Measurements from ENCODE around the gene XYLB.

DNA sequence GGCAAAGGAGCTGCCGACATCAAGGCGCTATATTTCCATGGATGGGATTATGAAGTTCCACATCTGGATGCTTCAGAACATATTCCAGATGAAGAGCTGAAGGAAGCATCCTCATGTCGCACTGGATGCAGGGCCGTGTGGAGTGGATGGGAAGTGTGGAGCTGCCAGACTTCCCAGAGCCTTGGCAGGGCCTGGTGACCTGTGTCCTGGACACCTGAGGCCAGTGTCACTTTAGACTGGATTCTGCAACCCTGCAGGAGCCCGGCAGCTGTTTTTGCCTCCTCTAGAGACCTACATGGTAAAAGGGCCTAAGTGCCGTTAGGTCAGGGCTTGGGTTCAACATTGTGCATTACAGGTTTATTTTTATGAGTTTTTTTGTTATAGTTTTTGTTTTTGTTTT lies 11.3 kb upstream of the XYLB start:
- TF ChIP-seq POLR2A (IDR thresholded peaks at IDR 0.05; ENCODE audit: low read length) (no peak), GATA1 (IDR thresholded peaks at IDR 0.05; ENCODE audit: low read depth, low read length) (no peak)
